Measurements from ENCODE around the gene HINT1. TPM values are rescaled to one million over a fixed set of nuclear protein-coding genes. Genes with fewer than 3 reads are reported as not detected.
"Not testable (repeated sequence)": the region's sequence is repeated elsewhere in the genome, so short reads cannot be mapped to it uniquely, and the experiment has no call there.

The HINT1 gene
- total RNA-seq, 2 donors from 2014 or later: 174 to 239 TPM

GRCh38 chr5:131129306-131129705, 35.8 kb downstream of the HINT1 start:
- H3K27ac ChIP-seq (ENCODE audit: low read depth, low read length): no peak overlapping the region
- Mint-ChIP-seq H3K4me3 (no peak overlapping the region), H3K36me3 (ENCODE audit: low read depth) (no peaks in the 10 kb centered on the region), H3K27me3 (ENCODE audit: insufficient read depth) (no peaks in the 10 kb centered on the region), H3K27ac (no peak overlapping the region), H3K9me3 (peaks cover 37% of the 10 kb centered on the region), H3K4me1 (peaks cover 4% of the 10 kb centered on the region)
- TF ChIP-seq, protein P1, sequence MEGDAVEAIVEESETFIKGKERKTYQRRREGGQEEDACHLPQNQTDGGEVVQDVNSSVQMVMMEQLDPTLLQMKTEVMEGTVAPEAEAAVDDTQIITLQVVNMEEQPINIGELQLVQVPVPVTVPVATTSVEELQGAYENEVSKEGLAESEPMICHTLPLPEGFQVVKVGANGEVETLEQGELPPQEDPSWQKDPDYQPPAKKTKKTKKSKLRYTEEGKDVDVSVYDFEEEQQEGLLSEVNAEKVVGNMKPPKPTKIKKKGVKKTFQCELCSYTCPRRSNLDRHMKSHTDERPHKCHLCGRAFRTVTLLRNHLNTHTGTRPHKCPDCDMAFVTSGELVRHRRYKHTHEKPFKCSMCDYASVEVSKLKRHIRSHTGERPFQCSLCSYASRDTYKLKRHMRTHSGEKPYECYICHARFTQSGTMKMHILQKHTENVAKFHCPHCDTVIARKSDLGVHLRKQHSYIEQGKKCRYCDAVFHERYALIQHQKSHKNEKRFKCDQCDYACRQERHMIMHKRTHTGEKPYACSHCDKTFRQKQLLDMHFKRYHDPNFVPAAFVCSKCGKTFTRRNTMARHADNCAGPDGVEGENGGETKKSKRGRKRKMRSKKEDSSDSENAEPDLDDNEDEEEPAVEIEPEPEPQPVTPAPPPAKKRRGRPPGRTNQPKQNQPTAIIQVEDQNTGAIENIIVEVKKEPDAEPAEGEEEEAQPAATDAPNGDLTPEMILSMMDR (conservative IDR thresholded peaks at IDR 0.05): no peak
- 84% methylated on average over 4 of the region's 4 CpGs; no CpG with 5 or more reads in 1 of the 2 experiments for WGBS, 2 experiments (ENCODE audit: insufficient coverage in 1 of 2, insufficient read length in 1 of 2)
- peaks cover 4% of the 10 kb centered on the region for H3K9me3 ChIP-seq (ENCODE audit: control insufficient read depth, low read length)
- no peak for DNase-seq
- H3K9ac ChIP-seq (ENCODE audit: extremely low read depth, low read length, poor library complexity, severe bottlenecking): no peak overlapping the region
- no peak overlapping the region for H3K4me3 ChIP-seq (ENCODE audit: low read length)
- H3K27me3 ChIP-seq (ENCODE audit: control insufficient read depth, insufficient read depth, low read length, poor library complexity, severe bottlenecking): no peaks in the 10 kb centered on the region
- H3K36me3 ChIP-seq (ENCODE audit: control insufficient read depth, insufficient read depth, low read length): no peaks in the 10 kb centered on the region
- no peaks in the 10 kb centered on the region for H3K4me1 ChIP-seq (ENCODE audit: control insufficient read depth, insufficient read depth, low read length)

DNA sequence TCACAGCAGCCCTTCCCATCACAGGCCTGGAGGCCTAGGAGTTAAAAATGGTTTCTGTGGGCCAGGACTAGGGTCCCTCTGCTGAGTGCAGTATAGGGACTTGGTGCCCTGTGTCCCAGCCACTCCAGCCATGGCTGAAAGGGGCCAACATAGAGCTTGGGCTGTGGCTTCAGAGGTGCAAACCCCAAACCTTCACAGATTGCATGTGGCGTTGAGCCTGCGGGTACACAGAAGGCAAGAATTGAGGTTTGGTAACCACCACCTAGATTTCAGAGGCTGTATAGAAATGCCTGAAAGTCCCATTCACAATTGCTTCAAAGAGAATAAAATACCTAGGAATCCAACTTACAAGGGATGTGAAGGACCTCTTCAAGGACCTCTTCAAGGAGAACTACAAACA, 37.8 kb downstream of the HINT1 start:
- WGBS, 2 experiments (ENCODE audit: insufficient coverage in 1 of 2, insufficient read length in 1 of 2): 93 to 100% methylated on average over 2 of the region's 2 CpGs
- DNase-seq; H3K27ac Mint-ChIP-seq; H3K36me3 Mint-ChIP-seq (ENCODE audit: low read depth); H3K27me3 Mint-ChIP-seq (ENCODE audit: insufficient read depth); H3K27me3 ChIP-seq (ENCODE audit: control insufficient read depth, insufficient read depth, low read length, poor library complexity, severe bottlenecking); H3K36me3 ChIP-seq (ENCODE audit: control insufficient read depth, insufficient read depth, low read length); H3K27ac ChIP-seq (ENCODE audit: low read depth, low read length); H3K9ac ChIP-seq (ENCODE audit: extremely low read depth, low read length, poor library complexity, severe bottlenecking); H3K4me3 ChIP-seq (ENCODE audit: low read length); H3K4me1 Mint-ChIP-seq; H3K4me3 Mint-ChIP-seq; H3K4me1 ChIP-seq (ENCODE audit: control insufficient read depth, insufficient read depth, low read length): not testable (repeated sequence)
- H3K9me3 Mint-ChIP-seq: peaks cover 45% of the 10 kb centered on the region
- peaks cover 18% of the 10 kb centered on the region for H3K9me3 ChIP-seq (ENCODE audit: control insufficient read depth, low read length)

DNA sequence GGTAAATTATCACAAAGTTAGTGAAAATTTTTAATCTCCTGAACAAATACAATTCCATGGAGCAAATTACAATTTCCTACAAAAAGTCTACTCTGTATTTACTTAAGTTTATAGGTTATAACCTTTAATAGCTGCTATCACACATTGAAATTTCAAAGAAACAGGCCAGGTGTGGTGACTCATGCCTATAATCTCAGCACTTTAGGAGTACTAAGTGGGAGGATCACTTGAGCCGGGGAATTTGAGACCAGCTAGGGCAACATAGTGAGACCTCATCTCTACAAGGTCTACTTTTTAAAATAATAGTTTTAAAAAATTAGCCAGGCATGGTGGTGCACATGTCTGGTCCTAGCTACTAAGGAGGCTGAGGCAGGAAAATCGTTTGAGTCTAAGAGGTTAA, 50.3 kb downstream of the HINT1 start:
- H3K27me3 ChIP-seq (ENCODE audit: control insufficient read depth, insufficient read depth, low read length, poor library complexity, severe bottlenecking): no peaks in the 10 kb centered on the region
- no peaks in the 10 kb centered on the region for H3K9me3 Mint-ChIP-seq
- no peaks in the 10 kb centered on the region for H3K4me1 Mint-ChIP-seq
- no peaks in the 10 kb centered on the region for H3K36me3 ChIP-seq (ENCODE audit: control insufficient read depth, insufficient read depth, low read length)
- 83 to 93% methylated on average over 1 to 2 of the region's 2 CpGs for WGBS, 2 experiments (ENCODE audit: insufficient coverage in 1 of 2, insufficient read length in 1 of 2)
- H3K9ac ChIP-seq (ENCODE audit: extremely low read depth, low read length, poor library complexity, severe bottlenecking): no peak overlapping the region
- H3K27ac ChIP-seq (ENCODE audit: low read depth, low read length): no peak overlapping the region
- no peaks in the 10 kb centered on the region for H3K9me3 ChIP-seq (ENCODE audit: control insufficient read depth, low read length)
- H3K27me3 Mint-ChIP-seq (ENCODE audit: insufficient read depth): no peaks in the 10 kb centered on the region
- H3K4me1 ChIP-seq (ENCODE audit: control insufficient read depth, insufficient read depth, low read length): no peaks in the 10 kb centered on the region
- no peak overlapping the region for H3K27ac Mint-ChIP-seq
- no peak overlapping the region for H3K4me3 ChIP-seq (ENCODE audit: low read length)
- no peaks in the 10 kb centered on the region for H3K36me3 Mint-ChIP-seq (ENCODE audit: low read depth)
- TF ChIP-seq, protein P1 (conservative IDR thresholded peaks at IDR 0.05): no peak
- H3K4me3 Mint-ChIP-seq: no peak overlapping the region
- DNase-seq: no peak

DNA sequence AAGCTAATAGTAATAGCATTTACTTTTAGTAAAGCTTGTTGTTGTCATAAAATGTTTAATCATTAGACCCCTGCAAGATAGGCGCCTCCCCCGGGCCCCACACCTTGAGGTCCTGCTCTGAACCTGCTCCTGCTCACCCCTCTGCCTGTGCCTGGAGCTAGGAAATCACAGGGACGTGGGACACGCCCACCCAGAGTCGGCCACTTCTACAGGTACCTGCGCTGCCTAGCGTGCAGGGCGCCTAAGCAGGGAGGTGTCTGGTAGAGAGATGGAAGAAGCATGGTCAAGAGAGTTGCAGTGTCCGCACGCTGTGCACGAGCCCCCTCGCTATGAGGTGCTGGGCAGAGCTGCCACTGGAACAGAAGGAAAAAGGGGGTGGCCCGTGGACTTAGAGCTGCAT, 52.6 kb downstream of the HINT1 start:
- Histone ChIP-seq H3K36me3 (ENCODE audit: control insufficient read depth, insufficient read depth, low read length) (no peaks in the 10 kb centered on the region), H3K9ac (ENCODE audit: extremely low read depth, low read length, poor library complexity, severe bottlenecking) (no peak overlapping the region), H3K4me1 (ENCODE audit: control insufficient read depth, insufficient read depth, low read length) (no peaks in the 10 kb centered on the region), H3K4me3 (ENCODE audit: low read length) (no peak overlapping the region), H3K9me3 (ENCODE audit: control insufficient read depth, low read length) (no peaks in the 10 kb centered on the region), H3K27ac (ENCODE audit: low read depth, low read length) (no peak overlapping the region), H3K27me3 (ENCODE audit: control insufficient read depth, insufficient read depth, low read length, poor library complexity, severe bottlenecking) (no peaks in the 10 kb centered on the region)
- peak; percentile 40 for DNase-seq
- H3K4me3 Mint-ChIP-seq: no peak overlapping the region
- H3K27me3 Mint-ChIP-seq (ENCODE audit: insufficient read depth): no peaks in the 10 kb centered on the region
- TF ChIP-seq, protein P1 (conservative IDR thresholded peaks at IDR 0.05): no peak
- no peak overlapping the region for H3K27ac Mint-ChIP-seq
- no peaks in the 10 kb centered on the region for H3K9me3 Mint-ChIP-seq
- H3K36me3 Mint-ChIP-seq (ENCODE audit: low read depth): no peaks in the 10 kb centered on the region
- WGBS, 2 experiments (ENCODE audit: insufficient coverage in 1 of 2, insufficient read length in 1 of 2): 93 to 97% methylated on average over 6 to 13 of the region's 13 CpGs
- H3K4me1 Mint-ChIP-seq: no peaks in the 10 kb centered on the region

Measured in endodermal cell (in vitro differentiated cells).